K562 (cell line): ENCODE data around the gene ASPDH. TPM values are rescaled to one million over a fixed set of nuclear protein-coding genes. Genes with fewer than 3 reads are reported as not detected.

Experiments used
- BCOR ChIP-seq: fragments of 450-650 bp; IDR thresholded peaks from 2 replicates; pipeline ENCODE4 v1.6.1; 2016
- CGGBP1 ChIP-seq: fragments of 250-450 bp; sonication (Bioruptor Pico); IDR thresholded peaks from 2 replicates; pipeline ENCODE4 v1.9.0; 2021; ENCODE audit warnings: mild to moderate bottlenecking
- DIDO1 ChIP-seq: fragments of 450-650 bp; IDR thresholded peaks from 2 replicates; pipeline ENCODE4 v1.6.1; 2016; ENCODE audit warnings: low read depth, missing biosample characterization, missing genetic modification characterization
- E2F4 ChIP-seq: sonication (generic); formaldehyde crosslinking; IDR thresholded peaks from 2 replicates; pipeline ENCODE4 v1.8.0; 2022; ENCODE audit warnings: mild to moderate bottlenecking, low read depth, missing genetic modification reagents
- EHMT2 ChIP-seq: fragments of 450-650 bp; IDR thresholded peaks from 2 replicates; pipeline ENCODE4 v1.6.1; 2018; ENCODE audit warnings: antibody characterized with exemption
- GATAD2A ChIP-seq: fragments of 450-650 bp; IDR thresholded peaks from 2 replicates; pipeline ENCODE4 v1.6.1; 2017
- HNRNPLL ChIP-seq: fragments of 200-400 bp; formaldehyde crosslinking; IDR thresholded peaks from 2 replicates; pipeline ENCODE4 v1.6.1; 2017; ENCODE audit warnings: low read length, low read depth, mild to moderate bottlenecking; ENCODE audit not compliant: poor library complexity, severe bottlenecking
- KAT8 ChIP-seq: fragments of 450-650 bp; IDR thresholded peaks from 2 replicates; pipeline ENCODE4 v1.6.1; 2016; ENCODE audit warnings: low read depth, mild to moderate bottlenecking
- MEF2D ChIP-seq: conservative IDR thresholded peaks from 2 replicates; pipeline ENCODE4 v1.6.1; 2016; ENCODE audit warnings: low read depth, missing genetic modification characterization, missing compliant biosample characterization
- NFE2L1 ChIP-seq: fragments of 450-650 bp; IDR thresholded peaks from 2 replicates; pipeline ENCODE4 v1.6.1; 2016; ENCODE audit warnings: missing genetic modification characterization, low read depth, mild to moderate bottlenecking, missing compliant biosample characterization, moderate library complexity, borderline replicate concordance
- NRF1 ChIP-seq, 2 experiments: fragments of 450-650 bp; IDR thresholded peaks in 1 of 2; conservative IDR thresholded peaks in 1 of 2; 2 replicates each; pipeline ENCODE4 v1.6.1; 2014; ENCODE audit warnings: mild to moderate bottlenecking in 2 of 2
- SIN3B ChIP-seq: fragments of 450-650 bp; IDR thresholded peaks from 2 replicates; pipeline ENCODE4 v1.6.1; 2017; ENCODE audit warnings: low read depth, mild to moderate bottlenecking, moderate library complexity
- SIRT6 ChIP-seq: IDR thresholded peaks from one replicate; pipeline ENCODE4 v1.6.1; 2012; ENCODE audit warnings: low read depth, mild to moderate bottlenecking, control low read depth, inconsistent platforms, low read length, moderate library complexity
- STAT5A ChIP-seq: IDR thresholded peaks from 2 replicates; pipeline ENCODE4 v1.6.1; 2012; ENCODE audit warnings: low read length, inconsistent platforms, borderline replicate concordance
- ZFPM2 ChIP-seq: fragments of 250-450 bp; sonication (Bioruptor Pico); IDR thresholded peaks from 2 replicates; pipeline ENCODE4 v1.5.1; 2022; ENCODE audit warnings: mild to moderate bottlenecking
- ZNF133 ChIP-seq: fragments of 250-450 bp; sonication (Bioruptor Pico); IDR thresholded peaks from 2 replicates; pipeline ENCODE4 v1.4.0; 2020; ENCODE audit warnings: mild to moderate bottlenecking
- polyA plus RNA-seq, 8 experiments: library from polyadenylated mRNA; depleted of rRNA in 4 of 8; stranded (reverse) in 5 of 8; unstranded in 3 of 8; fragments of >200 nt; fragmentation: Nextera tagmentation in 2 of 8; fragmentation: Illumina TruSeq in 1 of 8; extraction: Ambion mirVana in 2 of 8; extraction: Trizol in 1 of 8; gene quantifications; 2 replicates each; pipeline versions ENCODE4 v1.2.1 to v1.2.3, GENCODE V29; 2011 to 2014; ENCODE audit warnings: inconsistent platforms in 1 of 8, missing spikeins in 1 of 8
- total RNA-seq, 7 experiments: library from RNA; depleted of rRNA in 6 of 7; stranded (reverse); fragments of >200 nt in 6 of 7; fragmentation: Illumina TruSeq in 2 of 7; extraction: Trizol in 2 of 7; gene quantifications; 2 replicates each; pipeline versions ENCODE4 v1.2.1 to v1.2.3, GENCODE V29; 2011 to 2021; ENCODE audit warnings: low replicate concordance in 1 of 7
- TF ChIP-seq, protein P1 (sequence below): fragments of 450-650 bp; formaldehyde crosslinking; IDR thresholded peaks from 2 replicates; pipeline ENCODE4 v1.4.0; 2020; ENCODE audit warnings: mild to moderate bottlenecking, moderate library complexity
- TF ChIP-seq, protein P2 (sequence below): IDR thresholded peaks from 3 replicates; pipeline ENCODE4 v1.6.1; 2011; ENCODE audit warnings: borderline replicate concordance, mild to moderate bottlenecking, moderate library complexity; ENCODE audit not compliant: insufficient read length; ENCODE audit errors: extremely low read depth
- TF ChIP-seq, protein P3 (sequence below): fragments of 250-450 bp; sonication (Bioruptor Pico); IDR thresholded peaks from 2 replicates; pipeline ENCODE4 v1.5.0; 2021
- TF ChIP-seq, protein P4 (sequence below), 2 experiments: fragments of 450-650 bp in 1 of 2; sonication (generic) in 1 of 2; formaldehyde crosslinking in 1 of 2; IDR thresholded peaks in 1 of 2; conservative IDR thresholded peaks in 1 of 2; 2 replicates each; pipeline versions ENCODE4 v1.6.1 to v1.8.1; 2016 to 2023; ENCODE audit warnings: mild to moderate bottlenecking in 2 of 2, moderate library complexity in 2 of 2, inconsistent platforms in 1 of 2, missing genetic modification reagents in 1 of 2

ASPDH gene
- total and polyA plus RNA-seq, 9 of the 15 experiments (the other 6 are each of a cell fraction or from before 2014, with no cell fraction given) = not detected

DNA sequence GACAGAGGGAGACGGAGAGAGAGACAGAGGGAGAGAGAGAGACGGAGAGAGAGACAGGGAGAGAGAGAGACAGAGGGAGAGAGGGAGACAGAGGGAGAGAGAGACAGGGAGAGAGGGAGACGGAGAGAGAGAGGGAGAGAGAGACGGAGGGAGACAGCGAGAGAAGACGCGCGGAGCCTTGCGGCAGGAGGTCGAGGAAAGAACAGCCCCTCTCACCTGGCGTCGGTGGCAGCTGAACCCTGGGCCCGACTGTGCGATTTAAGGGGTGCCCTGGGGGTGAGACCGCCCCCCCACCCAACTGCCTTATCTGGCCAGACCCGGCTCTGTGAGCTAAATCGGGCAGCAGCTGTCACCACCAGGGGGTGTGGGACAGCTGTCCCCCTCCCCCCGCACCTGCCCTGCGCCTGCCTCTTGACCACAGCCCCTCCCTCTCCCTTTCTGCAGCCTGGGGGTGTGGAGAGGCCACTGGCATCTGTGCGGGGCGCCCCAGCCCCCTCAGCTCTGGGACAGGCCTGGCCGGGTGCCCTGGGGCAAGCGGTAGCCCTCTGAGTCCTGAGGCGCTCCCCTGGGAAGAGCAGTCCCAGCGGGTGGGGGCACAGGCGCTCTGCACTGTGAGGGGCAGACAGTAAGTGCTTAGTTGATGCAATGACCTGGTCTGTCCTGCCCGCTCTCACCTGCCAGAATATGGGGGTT is 13.5 kb downstream of the ASPDH start (continued):
- TF ChIP-seq, protein P1, sequence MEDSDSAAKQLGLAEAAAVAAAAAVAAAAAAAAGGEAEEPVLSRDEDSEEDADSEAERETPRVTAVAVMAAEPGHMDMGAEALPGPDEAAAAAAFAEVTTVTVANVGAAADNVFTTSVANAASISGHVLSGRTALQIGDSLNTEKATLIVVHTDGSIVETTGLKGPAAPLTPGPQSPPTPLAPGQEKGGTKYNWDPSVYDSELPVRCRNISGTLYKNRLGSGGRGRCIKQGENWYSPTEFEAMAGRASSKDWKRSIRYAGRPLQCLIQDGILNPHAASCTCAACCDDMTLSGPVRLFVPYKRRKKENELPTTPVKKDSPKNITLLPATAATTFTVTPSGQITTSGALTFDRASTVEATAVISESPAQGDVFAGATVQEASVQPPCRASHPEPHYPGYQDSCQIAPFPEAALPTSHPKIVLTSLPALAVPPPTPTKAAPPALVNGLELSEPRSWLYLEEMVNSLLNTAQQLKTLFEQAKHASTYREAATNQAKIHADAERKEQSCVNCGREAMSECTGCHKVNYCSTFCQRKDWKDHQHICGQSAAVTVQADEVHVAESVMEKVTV (CRISPR knock-in tag) = no peak
- TF ChIP-seq, protein P2, sequence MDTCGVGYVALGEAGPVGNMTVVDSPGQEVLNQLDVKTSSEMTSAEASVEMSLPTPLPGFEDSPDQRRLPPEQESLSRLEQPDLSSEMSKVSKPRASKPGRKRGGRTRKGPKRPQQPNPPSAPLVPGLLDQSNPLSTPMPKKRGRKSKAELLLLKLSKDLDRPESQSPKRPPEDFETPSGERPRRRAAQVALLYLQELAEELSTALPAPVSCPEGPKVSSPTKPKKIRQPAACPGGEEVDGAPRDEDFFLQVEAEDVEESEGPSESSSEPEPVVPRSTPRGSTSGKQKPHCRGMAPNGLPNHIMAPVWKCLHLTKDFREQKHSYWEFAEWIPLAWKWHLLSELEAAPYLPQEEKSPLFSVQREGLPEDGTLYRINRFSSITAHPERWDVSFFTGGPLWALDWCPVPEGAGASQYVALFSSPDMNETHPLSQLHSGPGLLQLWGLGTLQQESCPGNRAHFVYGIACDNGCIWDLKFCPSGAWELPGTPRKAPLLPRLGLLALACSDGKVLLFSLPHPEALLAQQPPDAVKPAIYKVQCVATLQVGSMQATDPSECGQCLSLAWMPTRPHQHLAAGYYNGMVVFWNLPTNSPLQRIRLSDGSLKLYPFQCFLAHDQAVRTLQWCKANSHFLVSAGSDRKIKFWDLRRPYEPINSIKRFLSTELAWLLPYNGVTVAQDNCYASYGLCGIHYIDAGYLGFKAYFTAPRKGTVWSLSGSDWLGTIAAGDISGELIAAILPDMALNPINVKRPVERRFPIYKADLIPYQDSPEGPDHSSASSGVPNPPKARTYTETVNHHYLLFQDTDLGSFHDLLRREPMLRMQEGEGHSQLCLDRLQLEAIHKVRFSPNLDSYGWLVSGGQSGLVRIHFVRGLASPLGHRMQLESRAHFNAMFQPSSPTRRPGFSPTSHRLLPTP = no peak
- TF ChIP-seq KAT8 (no peak), E2F4 (no peak), ZNF133 (CRISPR knock-in tag) (no peak), SIRT6 (no peak), SIN3B (no peak), GATAD2A (no peak), MEF2D (peak; percentile 78), NFE2L1 (tag) (no peak), HNRNPLL (no peak), ZFPM2 (CRISPR knock-in tag) (no peak), STAT5A (no peak), BCOR (0 out of 2 replicates have a peak, but pooled peaks have one; percentile 16), NRF1 (conservative IDR thresholded peaks at IDR 0.05 in 1 of 2, IDR thresholded peaks at IDR 0.05 in 1 of 2) (peak; percentile 58 to 65), EHMT2 (no peak), CGGBP1 (no peak), DIDO1 (no peak)
- TF ChIP-seq, protein P3, sequence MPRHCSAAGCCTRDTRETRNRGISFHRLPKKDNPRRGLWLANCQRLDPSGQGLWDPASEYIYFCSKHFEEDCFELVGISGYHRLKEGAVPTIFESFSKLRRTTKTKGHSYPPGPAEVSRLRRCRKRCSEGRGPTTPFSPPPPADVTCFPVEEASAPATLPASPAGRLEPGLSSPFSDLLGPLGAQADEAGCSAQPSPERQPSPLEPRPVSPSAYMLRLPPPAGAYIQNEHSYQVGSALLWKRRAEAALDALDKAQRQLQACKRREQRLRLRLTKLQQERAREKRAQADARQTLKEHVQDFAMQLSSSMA (CRISPR knock-in tag) = no peak
- TF ChIP-seq, protein P4, sequence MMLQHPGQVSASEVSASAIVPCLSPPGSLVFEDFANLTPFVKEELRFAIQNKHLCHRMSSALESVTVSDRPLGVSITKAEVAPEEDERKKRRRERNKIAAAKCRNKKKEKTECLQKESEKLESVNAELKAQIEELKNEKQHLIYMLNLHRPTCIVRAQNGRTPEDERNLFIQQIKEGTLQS (IDR thresholded peaks at IDR 0.05) = no peak
- TF ChIP-seq, protein P4 (CRISPR knock-in tag; conservative IDR thresholded peaks at IDR 0.05) = no peak
